ENCODE data around the gene TRAF2.

- TF ChIP-seq POLR2AphosphoS5 (IDR thresholded peaks at IDR 0.05), result no peak
- no peak for TF ChIP-seq EP300 (IDR thresholded peaks at IDR 0.05)
- TF ChIP-seq, protein P1, sequence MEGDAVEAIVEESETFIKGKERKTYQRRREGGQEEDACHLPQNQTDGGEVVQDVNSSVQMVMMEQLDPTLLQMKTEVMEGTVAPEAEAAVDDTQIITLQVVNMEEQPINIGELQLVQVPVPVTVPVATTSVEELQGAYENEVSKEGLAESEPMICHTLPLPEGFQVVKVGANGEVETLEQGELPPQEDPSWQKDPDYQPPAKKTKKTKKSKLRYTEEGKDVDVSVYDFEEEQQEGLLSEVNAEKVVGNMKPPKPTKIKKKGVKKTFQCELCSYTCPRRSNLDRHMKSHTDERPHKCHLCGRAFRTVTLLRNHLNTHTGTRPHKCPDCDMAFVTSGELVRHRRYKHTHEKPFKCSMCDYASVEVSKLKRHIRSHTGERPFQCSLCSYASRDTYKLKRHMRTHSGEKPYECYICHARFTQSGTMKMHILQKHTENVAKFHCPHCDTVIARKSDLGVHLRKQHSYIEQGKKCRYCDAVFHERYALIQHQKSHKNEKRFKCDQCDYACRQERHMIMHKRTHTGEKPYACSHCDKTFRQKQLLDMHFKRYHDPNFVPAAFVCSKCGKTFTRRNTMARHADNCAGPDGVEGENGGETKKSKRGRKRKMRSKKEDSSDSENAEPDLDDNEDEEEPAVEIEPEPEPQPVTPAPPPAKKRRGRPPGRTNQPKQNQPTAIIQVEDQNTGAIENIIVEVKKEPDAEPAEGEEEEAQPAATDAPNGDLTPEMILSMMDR (IDR thresholded peaks at IDR 0.05), result no peak
- TF ChIP-seq POLR2A (IDR thresholded peaks at IDR 0.05), result no peak
Observed at GRCh38 chr9:136913701-136914438, 27.6 kb downstream of the TRAF2 start.
